HCT116 (cell line): Measurements from ENCODE around the gene GRB7.

Experiments used
- CEBPB ChIP-seq: IDR thresholded peaks from 2 replicates; pipeline ENCODE4 v1.6.1; 2012; ENCODE audit warnings: low read depth
- CTCF ChIP-seq, 3 experiments: fragments of 200-600 bp in 1 of 3; sonication (generic) in 1 of 3; IDR thresholded peaks in 2 of 3; conservative IDR thresholded peaks in 1 of 3; 2 replicates each; pipeline ENCODE4 v1.5.1; 2012 to 2017; ENCODE audit warnings: low read depth in 2 of 3, low read length in 2 of 3, antibody characterized with exemption in 1 of 3, borderline replicate concordance in 1 of 3, control low read depth in 1 of 3, mild to moderate bottlenecking in 1 of 3, mixed read lengths in 1 of 3, mixed run types in 1 of 3, moderate library complexity in 1 of 3; ENCODE audit not compliant: insufficient read depth in 1 of 3
- ELF1 ChIP-seq: IDR thresholded peaks from 2 replicates; pipeline ENCODE4 v1.6.1; 2012; ENCODE audit warnings: low read depth, borderline replicate concordance
- EZH2 ChIP-seq: fragments of 200-600 bp; sonication (generic); IDR thresholded peaks from 2 replicates; pipeline ENCODE4 v1.6.1; 2017; ENCODE audit warnings: antibody characterized with exemption, mixed run types
- MAX ChIP-seq: IDR thresholded peaks from 2 replicates; pipeline ENCODE4 v1.6.1; 2012
- POLR2A ChIP-seq: IDR thresholded peaks from 2 replicates; pipeline ENCODE4 v1.7.0; 2011; ENCODE audit warnings: borderline replicate concordance; ENCODE audit not compliant: insufficient read depth, insufficient read length; ENCODE audit errors: extremely low read depth
- RAD21 ChIP-seq: IDR thresholded peaks from 2 replicates; pipeline ENCODE4 v1.6.1; 2012; ENCODE audit warnings: low read depth, mild to moderate bottlenecking
- REST ChIP-seq: IDR thresholded peaks from 2 replicates; pipeline ENCODE4 v1.6.1; 2012; ENCODE audit warnings: low read depth
- SP1 ChIP-seq: IDR thresholded peaks from 2 replicates; pipeline ENCODE4 v1.6.1; 2012; ENCODE audit warnings: low read depth
- ZBTB33 ChIP-seq: IDR thresholded peaks from 2 replicates; pipeline ENCODE4 v1.6.1; 2011; ENCODE audit warnings: mild to moderate bottlenecking, low read length, moderate library complexity; ENCODE audit not compliant: insufficient replicate concordance; ENCODE audit errors: extremely low read depth
- ZNF274 ChIP-seq: fragments of 200-500 bp; sonication (Bioruptor generic); IDR thresholded peaks from 2 replicates; pipeline ENCODE4 v1.6.1; 2014; ENCODE audit warnings: mild to moderate bottlenecking, low read depth, low read length, inconsistent platforms

GRCh38 chr17:39791111-39791992 lies 53.6 kb downstream of the GRB7 start:
- TF ChIP-seq CTCF (IDR thresholded peaks at IDR 0.05 in 2 of 3, conservative IDR thresholded peaks at IDR 0.05 in 1 of 3; ENCODE audit: borderline replicate concordance in 1 of 3, insufficient read depth in 1 of 3, low read depth in 2 of 3, low read length in 2 of 3) (no peak), RAD21 (no peak), POLR2A (no peak), ZBTB33 (no peak), SP1 (no peak), CEBPB (no peak), MAX (no peak), EZH2 (no peak), REST (no peak), ZNF274 (no peak), ELF1 (no peak)
